K562 (cell line): ENCODE data around the gene TNIK. TPM values are rescaled to one million over a fixed set of nuclear protein-coding genes. Genes with fewer than 3 reads are reported as not detected.

Experiments
- ATAC-seq: fragments of 200-7000 bp; cut with Tn5 transposase; 3 replicates; pipeline ENCODE4 v1.9.1; 2020; ENCODE audit warnings: moderate library complexity
- BruUV-seq: library from RNA; stranded (reverse); fragments of 400-500 nt; replicated peaks from 2 replicates; lab custom pipeline; 2021; lab: Mats Ljungman, UMichigan
- CTCF ChIA-PET: fragments of 300-600 bp; formaldehyde crosslinking; extraction: SDS; loops from one replicate; lab custom pipeline; 2021; ENCODE audit warnings: low intra/inter-chr PET ratio; lab: Yijun Ruan, JAX
- POLR2A ChIA-PET: fragments of 300-600, 350-650 bp; sonication (Branson Sonifier 250); formaldehyde crosslinking; extraction: SDS; loops from one replicate; lab custom pipeline; 2021; ENCODE audit warnings: antibody characterized with exemption, inconsistent platforms; lab: Yijun Ruan, JAX
- DNase-seq, 4 experiments: peaks; one replicate each; pipeline versions ENCODE4 v3.0.0 to v3.0.0-alpha.2; 2011 to 2018; ENCODE audit warnings: low spot score in 3 of 4, mixed read lengths in 3 of 4; ENCODE audit errors: extremely low read depth in 1 of 4
- FAIRE-seq: peaks from 2 replicates; lab custom pipeline; 2011; peaks lifted over from hg19 to GRCh38; lab: Jason Lieb, UNC
- H2AFZ ChIP-seq: 2 replicates; pipeline ENCODE4 v1.6.0; 2011; ENCODE audit warnings: low read depth, low read length, control low read depth, inconsistent platforms
- H3K27ac ChIP-seq: fragments of 200-600 bp; 3 replicates; pipeline ENCODE4 v1.8.0; 2011; ENCODE audit warnings: low read depth, mild to moderate bottlenecking, control low read depth, inconsistent platforms, low read length, moderate library complexity, mixed read lengths; ENCODE audit errors: extremely low read depth
- H3K27me3 ChIP-seq, 2 experiments: fragments of 300-600 bp in 1 of 2; 2 replicates in 1 of 2; 3 replicates in 1 of 2; pipeline versions ENCODE4 v1.6.0 to v1.8.0; 2011; ENCODE audit warnings: inconsistent platforms in 2 of 2, low read length in 2 of 2, mild to moderate bottlenecking in 1 of 2, mixed read lengths in 1 of 2, moderate library complexity in 1 of 2; ENCODE audit not compliant: control insufficient read depth in 2 of 2, insufficient read depth in 2 of 2
- H3K36me3 ChIP-seq: fragments of 300-600 bp; 3 replicates; pipeline ENCODE4 v1.8.0; 2011; ENCODE audit warnings: mild to moderate bottlenecking, low read length, inconsistent platforms; ENCODE audit not compliant: control insufficient read depth, insufficient read depth
- H3K4me1 ChIP-seq, 2 experiments: fragments of 200-600 bp in 1 of 2; replicated peaks in 1 of 2; 2 replicates in 1 of 2; 3 replicates in 1 of 2; pipeline versions ENCODE4 v1.5.1 to v1.8.0; 2011; ENCODE audit warnings: inconsistent platforms in 2 of 2, low read length in 2 of 2, mild to moderate bottlenecking in 1 of 2, mixed read lengths in 1 of 2, moderate library complexity in 1 of 2; ENCODE audit not compliant: control insufficient read depth in 2 of 2, insufficient read depth in 2 of 2
- H3K4me2 ChIP-seq: 2 replicates; pipeline ENCODE4 v1.6.1; 2011; ENCODE audit warnings: low read length, control low read depth, inconsistent platforms, mixed read lengths; ENCODE audit not compliant: insufficient read depth
- H3K4me3 ChIP-seq: fragments of 200-600 bp; sonication (generic), shearing (Covaris generic); 2 replicates; pipeline ENCODE4 v1.5.1; 2016; ENCODE audit warnings: control low read depth, inconsistent platforms
- H3K79me2 ChIP-seq: fragments of 200-600 bp; 3 replicates; pipeline ENCODE4 v1.8.0; 2011; ENCODE audit warnings: low read length, inconsistent platforms; ENCODE audit not compliant: control insufficient read depth, insufficient read depth
- H3K9ac ChIP-seq, 2 experiments: 2 replicates each; pipeline versions ENCODE4 v1.6.0 to v1.6.1; 2011; ENCODE audit warnings: low read depth in 2 of 2, low read length in 2 of 2, control low read depth in 1 of 2, inconsistent platforms in 1 of 2, mild to moderate bottlenecking in 1 of 2, mixed read lengths in 1 of 2; ENCODE audit not compliant: insufficient read depth in 1 of 2
- H3K9me1 ChIP-seq: one replicate; pipeline ENCODE4 v1.6.0; 2011; ENCODE audit warnings: inconsistent platforms, mild to moderate bottlenecking, low read length, moderate library complexity; ENCODE audit not compliant: control insufficient read depth, insufficient read depth
- H3K9me3 ChIP-seq: replicated peaks from 2 replicates; pipeline ENCODE4 v1.5.1; 2011; ENCODE audit warnings: low read depth, low read length, inconsistent platforms; ENCODE audit not compliant: control insufficient read depth, insufficient read depth
- H4K20me1 ChIP-seq: replicated peaks from 2 replicates; pipeline ENCODE4 v1.6.1; 2011; ENCODE audit warnings: low read length, inconsistent platforms, mixed read lengths; ENCODE audit not compliant: control insufficient read depth, insufficient read depth
- NCOR1 ChIP-seq: fragments of 450-650 bp; IDR thresholded peaks from 2 replicates; pipeline ENCODE4 v1.6.1; 2016; ENCODE audit warnings: mild to moderate bottlenecking, moderate library complexity
- POLR2AphosphoS2 ChIP-seq: IDR thresholded peaks from 2 replicates; pipeline ENCODE4 v1.6.1; 2012; ENCODE audit warnings: low read length, improper control_type of control experiment
- WGBS: fragments of 100-300 bp; shearing (Covaris generic); methylation state at CpG from one replicate; pipeline ENCODE4 v1.1.6; 2016; ENCODE audit warnings: low coverage, mixed read lengths; ENCODE audit not compliant: insufficient coverage; ENCODE audit errors: missing lambda C conversion rate; 5-methylcytosine and 5-hydroxymethylcytosine counted together
- in situ Hi-C: fragments of 300-500 bp; cut with MboI; formaldehyde crosslinking; loops from 4 replicates; pipeline ENCODE4 v1.15.0; 2018; ENCODE audit warnings: inconsistent platforms, mixed read lengths
- intact Hi-C: fragments of 100-400 bp; cut with micrococcal nuclease; formaldehyde crosslinking; loops from 2 replicates; pipeline ENCODE4 v1.14.2; 2022
- polyA plus RNA-seq, 8 experiments: library from polyadenylated mRNA; depleted of rRNA in 4 of 8; stranded (reverse) in 5 of 8; unstranded in 3 of 8; fragments of >200 nt; fragmentation: Nextera tagmentation in 2 of 8; fragmentation: Illumina TruSeq in 1 of 8; extraction: Ambion mirVana in 2 of 8; extraction: Trizol in 1 of 8; gene quantifications; 2 replicates each; pipeline versions ENCODE4 v1.2.1 to v1.2.3, GENCODE V29; 2011 to 2014; ENCODE audit warnings: inconsistent platforms in 1 of 8, missing spikeins in 1 of 8
- total RNA-seq, 7 experiments: library from RNA; depleted of rRNA in 6 of 7; stranded (reverse); fragments of >200 nt in 6 of 7; fragmentation: Illumina TruSeq in 2 of 7; extraction: Trizol in 2 of 7; gene quantifications; 2 replicates each; pipeline versions ENCODE4 v1.2.1 to v1.2.3, GENCODE V29; 2011 to 2021; ENCODE audit warnings: low replicate concordance in 1 of 7
- TF ChIP-seq, protein P1 (sequence below): fragments of 250-450 bp; sonication (Bioruptor Pico); IDR thresholded peaks from 2 replicates; pipeline ENCODE4 v1.5.0; 2020; ENCODE audit warnings: mild to moderate bottlenecking, borderline replicate concordance

Gene TNIK
- total and polyA plus RNA-seq, 9 of the 15 experiments (the other 6 are each of a cell fraction or from before 2014, with no cell fraction given), result 6.6 to 39.0 (median 24.7) TPM

DNA sequence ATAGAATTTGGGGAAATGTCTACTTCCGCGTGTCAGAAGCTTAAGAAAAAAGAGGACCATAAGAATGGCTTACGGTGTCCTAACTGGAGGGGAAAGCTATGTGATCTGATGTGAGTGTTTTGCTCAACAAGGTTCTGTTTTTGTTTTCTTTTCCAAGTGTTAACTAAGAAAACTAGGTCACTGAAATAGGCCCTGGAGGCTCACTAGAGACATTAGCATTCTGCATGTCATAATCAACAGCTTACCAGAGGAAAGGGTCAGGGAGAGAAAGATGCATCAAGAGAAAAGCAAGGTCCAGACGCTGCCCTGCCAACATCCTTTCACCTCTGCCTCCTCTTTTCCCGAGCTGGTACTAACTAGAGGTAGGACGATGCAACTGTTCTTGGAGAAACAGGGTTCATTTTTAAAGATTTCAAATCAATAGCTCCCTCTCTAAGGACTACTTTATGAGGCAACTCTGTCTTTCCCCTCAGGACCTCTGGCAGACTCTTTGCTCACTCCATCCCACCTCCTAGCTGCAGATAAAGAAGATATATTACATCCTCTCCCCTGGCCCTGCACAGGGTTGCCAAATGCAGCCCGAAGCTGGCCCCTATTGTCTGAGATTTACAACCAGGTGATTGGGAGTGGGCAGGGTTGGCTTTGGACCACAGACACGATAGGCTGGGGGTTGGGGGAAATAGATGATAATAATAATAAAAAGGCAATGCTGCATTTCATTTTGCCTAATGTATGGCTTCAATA lies 223.8 kb downstream of the TNIK start:
- no peak overlapping the region for H3K4me3 ChIP-seq
- H3K27me3 ChIP-seq, result no peaks in the 10 kb centered on the region
- no peaks in the 10 kb centered on the region for H3K36me3 ChIP-seq
- H3K9me3 ChIP-seq, result no peaks in the 10 kb centered on the region
- CTCF ChIA-PET, result no interaction called here
- in situ Hi-C loops, result no loop called here
- peaks cover 0 to 13% of the 10 kb centered on the region in 2 experiments; a peak in 2 of 5 replicates for H3K4me1 ChIP-seq
- POLR2A ChIA-PET, result interaction anchor here (1.1 kb wide), 1 partner anchor 32 kb away, joined by 3 read pairs; no protein-coding TSS in a partner anchor
- ATAC-seq, result no peak
- TF ChIP-seq, protein P1, sequence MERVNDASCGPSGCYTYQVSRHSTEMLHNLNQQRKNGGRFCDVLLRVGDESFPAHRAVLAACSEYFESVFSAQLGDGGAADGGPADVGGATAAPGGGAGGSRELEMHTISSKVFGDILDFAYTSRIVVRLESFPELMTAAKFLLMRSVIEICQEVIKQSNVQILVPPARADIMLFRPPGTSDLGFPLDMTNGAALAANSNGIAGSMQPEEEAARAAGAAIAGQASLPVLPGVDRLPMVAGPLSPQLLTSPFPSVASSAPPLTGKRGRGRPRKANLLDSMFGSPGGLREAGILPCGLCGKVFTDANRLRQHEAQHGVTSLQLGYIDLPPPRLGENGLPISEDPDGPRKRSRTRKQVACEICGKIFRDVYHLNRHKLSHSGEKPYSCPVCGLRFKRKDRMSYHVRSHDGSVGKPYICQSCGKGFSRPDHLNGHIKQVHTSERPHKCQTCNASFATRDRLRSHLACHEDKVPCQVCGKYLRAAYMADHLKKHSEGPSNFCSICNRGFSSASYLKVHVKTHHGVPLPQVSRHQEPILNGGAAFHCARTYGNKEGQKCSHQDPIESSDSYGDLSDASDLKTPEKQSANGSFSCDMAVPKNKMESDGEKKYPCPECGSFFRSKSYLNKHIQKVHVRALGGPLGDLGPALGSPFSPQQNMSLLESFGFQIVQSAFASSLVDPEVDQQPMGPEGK, result no peak
- TF ChIP-seq NCOR1 (no peak), POLR2AphosphoS2 (no peak)
- FAIRE-seq, result no peak
- H3K9me1 ChIP-seq, result no peaks in the 10 kb centered on the region
- no peak overlapping the region for H3K9ac ChIP-seq
- H2AFZ ChIP-seq, result no peak overlapping the region
- H4K20me1 ChIP-seq, result no peaks in the 10 kb centered on the region
- WGBS, result 60% methylated on average over 7 of the region's 8 CpGs
- DNase-seq, result no peak
- no peak overlapping the region for H3K27ac ChIP-seq
- BruUV-seq, result no TSS peak
- H3K4me2 ChIP-seq, result no peak overlapping the region
- intact Hi-C loops, result no loop called here
- no peaks in the 10 kb centered on the region; the same call in 2 of the 3 replicates for H3K79me2 ChIP-seq
